Prostate gland (tissue), 2 donors: ENCODE results near the gene KRABD2.

ENCODE experiments used
- POLR2A ChIP-seq: fragments of 450-650 bp; IDR thresholded peaks from one replicate; pipeline ENCODE4 v1.6.1; 2016; ENCODE audit warnings: antibody characterized with exemption, mild to moderate bottlenecking
- TF ChIP-seq, protein P1 (sequence below), 4 experiments: fragments of 200-600 bp in 2 of 4; fragments of 450-650 bp in 2 of 4; sonication (generic) in 2 of 4; IDR thresholded peaks; 1 replicate in 3 of 4; 2 replicates in 1 of 4; pipeline ENCODE4 v1.5.1; 2016 to 2019; ENCODE audit warnings: antibody characterized with exemption in 4 of 4, mild to moderate bottlenecking in 2 of 4, moderate library complexity in 2 of 4

DNA sequence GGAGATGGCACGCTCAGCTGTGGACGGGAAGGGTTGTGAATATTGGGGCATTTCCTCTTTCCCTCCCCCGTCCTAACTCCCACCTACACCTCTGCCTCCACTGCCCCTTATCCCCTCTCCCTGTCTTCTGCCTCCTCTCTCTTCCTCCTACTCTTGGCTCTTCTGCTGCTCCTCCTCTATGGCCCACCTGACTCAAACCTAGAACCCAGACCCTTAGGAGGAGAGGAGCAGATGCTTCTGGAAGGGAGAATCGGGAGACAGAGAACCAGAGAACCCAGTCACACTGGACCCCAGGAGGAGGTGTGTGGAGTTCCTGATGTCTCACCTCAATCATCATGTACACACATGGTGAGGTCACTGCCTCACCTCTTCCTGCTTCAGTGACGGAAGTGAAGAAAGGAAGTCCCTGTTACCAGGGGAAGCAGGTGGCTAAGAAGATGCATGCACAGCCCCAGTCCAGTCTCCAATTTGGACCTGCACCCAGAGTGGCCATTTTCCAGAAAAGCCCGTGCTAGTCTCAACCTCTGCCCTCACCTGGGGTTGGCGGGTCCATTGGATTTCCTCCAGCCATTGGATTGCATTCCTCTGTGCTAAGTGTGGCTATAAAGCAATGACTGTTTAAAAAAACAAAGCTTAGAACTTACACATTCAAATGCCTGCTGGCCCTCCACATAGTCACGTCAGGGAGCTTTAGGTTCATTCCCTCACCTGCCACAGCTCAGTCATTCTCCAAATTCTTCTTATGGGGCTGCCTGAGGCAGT is 17.1 kb upstream of the KRABD2 start:
- TF ChIP-seq, protein P1, sequence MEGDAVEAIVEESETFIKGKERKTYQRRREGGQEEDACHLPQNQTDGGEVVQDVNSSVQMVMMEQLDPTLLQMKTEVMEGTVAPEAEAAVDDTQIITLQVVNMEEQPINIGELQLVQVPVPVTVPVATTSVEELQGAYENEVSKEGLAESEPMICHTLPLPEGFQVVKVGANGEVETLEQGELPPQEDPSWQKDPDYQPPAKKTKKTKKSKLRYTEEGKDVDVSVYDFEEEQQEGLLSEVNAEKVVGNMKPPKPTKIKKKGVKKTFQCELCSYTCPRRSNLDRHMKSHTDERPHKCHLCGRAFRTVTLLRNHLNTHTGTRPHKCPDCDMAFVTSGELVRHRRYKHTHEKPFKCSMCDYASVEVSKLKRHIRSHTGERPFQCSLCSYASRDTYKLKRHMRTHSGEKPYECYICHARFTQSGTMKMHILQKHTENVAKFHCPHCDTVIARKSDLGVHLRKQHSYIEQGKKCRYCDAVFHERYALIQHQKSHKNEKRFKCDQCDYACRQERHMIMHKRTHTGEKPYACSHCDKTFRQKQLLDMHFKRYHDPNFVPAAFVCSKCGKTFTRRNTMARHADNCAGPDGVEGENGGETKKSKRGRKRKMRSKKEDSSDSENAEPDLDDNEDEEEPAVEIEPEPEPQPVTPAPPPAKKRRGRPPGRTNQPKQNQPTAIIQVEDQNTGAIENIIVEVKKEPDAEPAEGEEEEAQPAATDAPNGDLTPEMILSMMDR (IDR thresholded peaks at IDR 0.05) = no peak
- TF ChIP-seq POLR2A = no peak
